Measurements from ENCODE around the gene DYNLL2. TPM values are rescaled to one million over a fixed set of nuclear protein-coding genes. Genes with fewer than 3 reads are reported as not detected.
A peak's percentile ranks its signal among the peaks of the same experiment; 100 is the strongest.

The DYNLL2 gene
- 38.7 and 39.3 TPM in 2 replicates for total RNA-seq (2021)
- long read RNA-seq, partial matches to known transcripts: 0 of 3 reads
- long read RNA-seq, other reads (novel, unspliced or antisense): 3 of 3 reads

- peak within 1 kb of the TSS; percentile 13 for H3K27ac ChIP-seq (ENCODE audit: insufficient read length, low read depth, low read length)
- H2BK20ac ChIP-seq (ENCODE audit: low read depth, low read length, poor library complexity, severe bottlenecking): no peak within 1 kb of the TSS
- Mint-ChIP-seq H3K36me3 (ENCODE audit: insufficient read depth in 1 of 3, low read depth in 3 of 3) (peaks cover 11 to 33% (median 27%) of the 10 kb centered on the region in 3 experiments; a peak in 6 of 7 replicates), H3K9me3 (no peaks in the 10 kb centered on the region; a peak in 1 of 5 replicates), H3K27me3 (ENCODE audit: low read depth) (peaks cover 14% of the 10 kb centered on the region), H3K4me3 (peak within 1 kb of the TSS; percentile 87 to 94), H3K4me1 (peaks cover 35 to 39% of the 10 kb centered on the region in 2 experiments), H3K27ac (peak within 1 kb of the TSS; percentile 98 to 99 (median 99))
- no peak within 1 kb of the TSS for H2BK12ac ChIP-seq (ENCODE audit: insufficient read length, low read depth, low read length)
- H3K27me3 ChIP-seq (ENCODE audit: insufficient read depth, low read length): no peaks in the 10 kb centered on the region
- H3K14ac ChIP-seq (ENCODE audit: insufficient read depth, low read length): peak within 1 kb of the TSS; percentile 91
- H3K56ac ChIP-seq (ENCODE audit: insufficient read length, low read depth, low read length): no peak within 1 kb of the TSS
- no peaks in the 10 kb centered on the region for H3K9me3 ChIP-seq (ENCODE audit: control insufficient read depth, low read depth, low read length)
- no peak within 1 kb of the TSS for H3K23ac ChIP-seq (ENCODE audit: insufficient read length, low read depth, low read length)
- no peak within 1 kb of the TSS for H4K8ac ChIP-seq (replicated peaks; ENCODE audit: insufficient read length, low read depth, low read length)
- H3K4ac ChIP-seq (ENCODE audit: low read depth, low read length): no peak within 1 kb of the TSS
- no peak within 1 kb of the TSS for H2AFZ ChIP-seq (ENCODE audit: low read length)
- no peak within 1 kb of the TSS for H2BK15ac ChIP-seq (ENCODE audit: low read depth, low read length)
- no peak within 1 kb of the TSS for H3T11ph ChIP-seq (ENCODE audit: low read length)
- peak within 1 kb of the TSS; percentile 80 for H3K18ac ChIP-seq (ENCODE audit: insufficient read length, low read depth, low read length)
- TF ChIP-seq CTCF (conservative IDR thresholded peaks at IDR 0.05): no peak
- no peak within 1 kb of the TSS for H2BK5ac ChIP-seq (ENCODE audit: insufficient read length, low read length)
- peak within 1 kb of the TSS; percentile 64 for H3K4me2 ChIP-seq (ENCODE audit: insufficient read depth, insufficient read length, low read length)
- no peak within 1 kb of the TSS for H2BK120ac ChIP-seq (ENCODE audit: low read depth, low read length, poor library complexity, severe bottlenecking)
- no peak within 1 kb of the TSS for H2AK5ac ChIP-seq (ENCODE audit: insufficient read length, low read length)
- no peak within 1 kb of the TSS for H4K91ac ChIP-seq (ENCODE audit: insufficient read length, low read depth, low read length)
- WGBS (ENCODE audit: extremely low coverage, insufficient read length, low lambda C conversion rate): no CpG with 5 or more reads among the region's 45 CpGs
- peak within 1 kb of the TSS; percentile 64 for H3K9ac ChIP-seq (ENCODE audit: extremely low read depth, insufficient read length, low read length)
- peaks cover 3% of the 10 kb centered on the region for H3K23me2 ChIP-seq (ENCODE audit: insufficient read length, low read depth, low read length, poor library complexity, severe bottlenecking)
- peak; percentile 99 for DNase-seq
- peaks cover 30% of the 10 kb centered on the region; the same call in 1 of the 2 replicates for H3K79me2 ChIP-seq (ENCODE audit: insufficient read depth, low read length)
- H3K4me1 ChIP-seq (ENCODE audit: insufficient read depth, low read length): peaks cover 3% of the 10 kb centered on the region; the same call in 1 of the 2 replicates
- peaks cover 2% of the 10 kb centered on the region for H3K79me1 ChIP-seq (ENCODE audit: insufficient read depth, low read depth, low read length, poor library complexity, severe bottlenecking)
- H4K20me1 ChIP-seq (ENCODE audit: control insufficient read depth, insufficient read depth, insufficient read length): peaks cover 3% of the 10 kb centered on the region
- H4K5ac ChIP-seq (ENCODE audit: insufficient read length, low read depth, low read length): no peak within 1 kb of the TSS
Measured at GRCh38 chr17:58082870-58083490, at the start of gene DYNLL2. Gene DYNLL2, plus strand, starts transcription at chr17:58083419. Its CDS starts 3,672 bp downstream, at chr17:58087091.

Data from H9 (cell line).